NT2/D1 (cell line): ENCODE measurements around the gene STK32B.

Experiments used
- SUZ12 ChIP-seq: IDR thresholded peaks from 2 replicates; pipeline ENCODE4 v1.6.1; 2011; ENCODE audit not compliant: insufficient read length, insufficient read depth; ENCODE audit errors: extremely low read depth
- YY1 ChIP-seq: IDR thresholded peaks from 2 replicates; pipeline ENCODE4 v1.6.1; 2011; ENCODE audit not compliant: insufficient read length, insufficient read depth
- ZNF274 ChIP-seq: IDR thresholded peaks from 2 replicates; pipeline ENCODE4 v1.6.1; 2011; ENCODE audit warnings: mild to moderate bottlenecking, low read depth, low read length

- TF ChIP-seq SUZ12 (no peak), YY1 (no peak), ZNF274 (no peak)
Observed at GRCh38 chr4:5261866-5262265, 210.6 kb downstream of the STK32B start.
